ENCODE measurements around the gene ABCC1.

The ABCC1 gene

DNA sequence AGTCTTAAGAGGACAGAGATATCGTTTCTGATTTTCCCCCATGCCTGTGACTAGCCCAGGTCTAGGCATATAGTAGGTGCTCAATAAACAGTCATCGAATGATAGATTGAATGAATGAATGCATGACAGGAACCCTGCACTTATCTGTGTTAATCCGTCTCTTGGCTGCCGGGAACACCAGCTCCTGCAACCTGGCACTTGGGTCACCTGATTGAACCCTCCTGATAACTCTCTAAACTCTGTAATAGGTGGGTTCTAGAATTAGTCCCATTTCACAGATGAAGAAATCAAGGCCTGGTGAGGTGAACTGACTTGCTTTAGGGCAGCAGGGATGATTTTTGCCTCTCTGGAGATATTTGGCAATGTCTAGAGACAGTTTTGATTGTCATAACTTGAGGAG, 43.7 kb downstream of the ABCC1 start:
- TF ChIP-seq, protein P1, sequence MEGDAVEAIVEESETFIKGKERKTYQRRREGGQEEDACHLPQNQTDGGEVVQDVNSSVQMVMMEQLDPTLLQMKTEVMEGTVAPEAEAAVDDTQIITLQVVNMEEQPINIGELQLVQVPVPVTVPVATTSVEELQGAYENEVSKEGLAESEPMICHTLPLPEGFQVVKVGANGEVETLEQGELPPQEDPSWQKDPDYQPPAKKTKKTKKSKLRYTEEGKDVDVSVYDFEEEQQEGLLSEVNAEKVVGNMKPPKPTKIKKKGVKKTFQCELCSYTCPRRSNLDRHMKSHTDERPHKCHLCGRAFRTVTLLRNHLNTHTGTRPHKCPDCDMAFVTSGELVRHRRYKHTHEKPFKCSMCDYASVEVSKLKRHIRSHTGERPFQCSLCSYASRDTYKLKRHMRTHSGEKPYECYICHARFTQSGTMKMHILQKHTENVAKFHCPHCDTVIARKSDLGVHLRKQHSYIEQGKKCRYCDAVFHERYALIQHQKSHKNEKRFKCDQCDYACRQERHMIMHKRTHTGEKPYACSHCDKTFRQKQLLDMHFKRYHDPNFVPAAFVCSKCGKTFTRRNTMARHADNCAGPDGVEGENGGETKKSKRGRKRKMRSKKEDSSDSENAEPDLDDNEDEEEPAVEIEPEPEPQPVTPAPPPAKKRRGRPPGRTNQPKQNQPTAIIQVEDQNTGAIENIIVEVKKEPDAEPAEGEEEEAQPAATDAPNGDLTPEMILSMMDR (conservative IDR thresholded peaks at IDR 0.05; ENCODE audit: control insufficient read depth, insufficient read depth, low read depth, low read length) = no peak
- no peak for DNase-seq (ENCODE audit: low read depth)
- no peak overlapping the region for H3K4me3 ChIP-seq (ENCODE audit: control insufficient read depth, low read depth, low read length)

DNA sequence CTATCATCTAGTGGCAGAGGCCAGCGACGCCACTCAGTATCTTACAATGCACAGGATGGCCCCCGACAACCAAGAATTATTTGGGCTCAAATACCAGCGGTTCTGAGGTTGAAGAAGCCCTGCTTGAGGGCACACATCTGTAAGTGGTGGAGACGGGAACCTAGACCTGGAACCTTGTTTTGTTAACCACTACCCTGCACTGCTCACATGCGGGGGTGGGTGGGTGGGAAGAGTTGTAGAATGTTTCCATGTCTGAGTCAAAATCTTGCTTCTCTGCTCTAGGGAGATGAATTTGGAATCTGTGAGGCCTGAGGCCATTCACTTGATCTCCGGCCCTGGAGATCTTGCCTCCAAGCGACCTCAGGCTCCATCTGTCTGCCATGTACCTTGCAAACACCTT, 44.1 kb downstream of the ABCC1 start:
- DNase-seq (ENCODE audit: low read depth) = peak; percentile 59
- TF ChIP-seq, protein P1 (conservative IDR thresholded peaks at IDR 0.05; ENCODE audit: control insufficient read depth, insufficient read depth, low read depth, low read length) = no peak
- no peak overlapping the region for H3K4me3 ChIP-seq (ENCODE audit: control insufficient read depth, low read depth, low read length)

DNA sequence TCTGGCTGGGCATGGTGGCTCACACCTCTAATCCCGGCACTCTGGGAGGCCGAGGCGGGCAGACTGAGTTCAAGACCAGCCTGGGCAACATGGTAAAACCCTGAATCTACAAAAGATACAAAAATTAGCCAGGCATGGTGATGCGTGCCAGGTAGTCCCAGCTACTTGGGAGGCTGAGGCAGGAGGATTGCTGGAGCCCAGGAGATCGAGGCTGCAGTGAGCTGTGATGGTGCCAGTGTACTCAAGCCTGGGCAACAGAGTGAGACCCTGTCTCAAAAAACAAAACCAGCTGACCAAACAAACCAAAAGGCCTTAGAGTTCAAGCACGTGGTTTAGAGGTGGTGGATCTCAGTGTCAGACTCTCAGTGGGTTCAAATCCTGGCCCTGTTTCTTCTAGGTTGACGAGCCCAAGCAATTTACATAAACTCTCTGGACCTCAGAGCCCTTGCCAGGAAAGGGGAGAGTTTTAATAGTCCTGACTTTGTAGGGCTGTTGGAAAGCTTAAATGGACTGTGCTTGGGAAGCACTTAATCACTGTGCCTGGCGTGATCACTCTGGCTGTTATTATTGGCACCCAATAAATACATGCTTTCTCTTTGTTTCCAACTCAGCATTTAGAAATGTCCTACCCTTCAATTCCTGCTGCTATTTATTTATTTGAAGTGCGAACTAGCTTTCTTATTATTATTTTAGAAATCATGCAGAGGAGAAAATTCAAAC, 44.7 kb downstream of the ABCC1 start:
- TF ChIP-seq, protein P1 (conservative IDR thresholded peaks at IDR 0.05; ENCODE audit: control insufficient read depth, insufficient read depth, low read depth, low read length) = no peak
- DNase-seq (ENCODE audit: low read depth) = peak; percentile 83
- no peak overlapping the region for H3K4me3 ChIP-seq (ENCODE audit: control insufficient read depth, low read depth, low read length)

DNA sequence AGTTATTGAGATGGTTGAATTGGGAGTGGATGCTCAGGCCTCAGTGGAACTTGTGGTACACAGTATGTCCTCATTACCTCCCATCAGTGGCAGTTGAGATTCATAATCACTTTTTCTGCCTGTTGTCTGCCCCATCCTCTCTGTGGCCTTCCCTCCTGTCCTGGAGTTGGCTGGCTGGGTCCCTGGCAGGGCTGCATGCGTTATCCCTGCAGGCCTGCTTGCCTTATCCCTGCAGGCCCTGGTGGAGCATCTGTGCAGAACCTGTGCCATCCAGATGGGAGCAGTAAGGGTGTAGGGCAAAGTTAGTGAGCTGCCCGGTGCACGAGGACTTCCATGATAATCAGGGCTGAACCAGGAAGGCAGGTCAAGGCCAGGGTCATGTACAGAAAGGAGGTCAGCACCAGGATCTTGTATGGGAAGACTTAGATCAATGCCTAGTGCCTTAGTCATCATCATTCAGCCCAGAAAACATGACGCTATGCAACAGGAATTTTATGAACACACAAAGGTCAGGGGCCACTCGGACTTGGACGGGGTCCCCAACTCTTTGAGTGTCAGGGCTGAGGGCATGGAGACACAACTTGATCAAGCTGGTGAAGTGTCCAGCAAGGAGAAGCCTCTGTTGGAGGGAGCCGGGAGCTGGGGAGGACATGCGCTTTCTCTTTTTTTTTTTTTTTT, 47.2 kb downstream of the ABCC1 start:
- TF ChIP-seq, protein P1 (conservative IDR thresholded peaks at IDR 0.05; ENCODE audit: control insufficient read depth, insufficient read depth, low read depth, low read length) = no peak
- DNase-seq (ENCODE audit: low read depth) = peak; percentile 96

DNA sequence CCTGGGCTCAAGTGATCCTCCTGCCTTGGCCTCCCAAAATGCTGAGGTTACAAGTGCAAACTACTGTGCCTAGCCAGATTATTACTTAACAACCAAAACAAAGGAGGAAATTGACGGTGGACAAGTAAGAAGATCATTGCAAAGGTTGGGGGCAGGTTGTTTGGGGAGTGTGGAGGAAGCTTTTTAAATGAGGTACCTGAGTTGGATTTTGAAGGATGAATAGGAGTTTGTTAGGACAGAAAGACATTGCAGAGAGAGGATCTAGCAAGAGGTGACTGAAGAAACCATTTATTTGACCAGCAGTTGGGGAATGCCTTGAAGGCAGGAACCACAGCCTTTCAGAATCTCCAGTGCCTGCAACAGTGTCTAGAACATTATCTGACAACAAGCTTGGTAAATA, 51.3 kb downstream of the ABCC1 start:
- H3K4me3 ChIP-seq (ENCODE audit: control insufficient read depth, low read depth, low read length) = no peak overlapping the region
- no peak for DNase-seq (ENCODE audit: low read depth)
- TF ChIP-seq, protein P1 (conservative IDR thresholded peaks at IDR 0.05; ENCODE audit: control insufficient read depth, insufficient read depth, low read depth, low read length) = no peak

More for the DNA sequence above, 47.2 kb downstream of the ABCC1 start:
- H3K4me3 ChIP-seq (ENCODE audit: control insufficient read depth, low read depth, low read length) = no peak overlapping the region

DNA sequence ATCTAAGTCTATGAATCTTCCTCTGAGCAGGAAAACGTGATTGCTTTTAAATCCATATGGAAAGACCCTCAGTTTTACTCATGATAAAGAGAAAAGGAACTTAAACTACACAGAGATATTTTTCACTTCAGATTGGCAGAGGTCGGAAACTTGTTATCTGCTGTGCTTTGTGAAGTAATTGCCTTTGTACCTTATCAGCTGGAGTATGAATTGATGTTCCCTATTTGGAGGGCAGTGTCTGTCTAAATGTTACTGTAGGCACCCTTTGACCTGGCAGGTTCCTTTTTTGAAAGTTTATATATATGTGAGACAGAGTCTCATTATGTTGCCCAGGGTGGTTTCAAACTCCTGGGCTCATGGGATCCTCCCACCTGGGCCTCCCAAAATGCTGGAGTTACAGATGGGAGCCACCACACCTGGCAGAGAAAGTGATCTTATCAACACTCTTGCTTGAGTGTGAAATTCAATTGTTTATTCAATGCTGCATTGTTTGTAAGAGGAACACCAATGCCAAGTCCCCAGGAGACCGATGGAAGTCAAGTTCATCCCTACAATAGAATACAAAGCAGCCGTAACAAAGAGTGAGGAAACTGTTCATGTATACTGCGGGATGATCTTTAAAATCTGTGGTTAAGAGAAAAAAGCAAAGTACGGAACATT, 52.3 kb downstream of the ABCC1 start:
- TF ChIP-seq, protein P1 (conservative IDR thresholded peaks at IDR 0.05; ENCODE audit: control insufficient read depth, insufficient read depth, low read depth, low read length) = no peak
- H3K4me3 ChIP-seq (ENCODE audit: control insufficient read depth, low read depth, low read length) = no peak overlapping the region
- DNase-seq (ENCODE audit: low read depth) = no peak
